K562 (cell line): ENCODE measurements around the gene ST3GAL5. TPM values are rescaled to one million over a fixed set of nuclear protein-coding genes. Genes with fewer than 3 reads are reported as not detected.
A peak's percentile ranks its signal among the peaks of the same experiment; 100 is the strongest.

Experiments
- CBFA2T2 ChIP-seq: fragments of 450-650 bp; conservative IDR thresholded peaks from 2 replicates; pipeline ENCODE4 v1.6.1; 2017; ENCODE audit warnings: mild to moderate bottlenecking
- CREB1 ChIP-seq, 2 experiments: sonication (generic) in 1 of 2; formaldehyde crosslinking in 1 of 2; IDR thresholded peaks; 2 replicates each; pipeline versions ENCODE4 v1.6.1 to v1.8.0; 2012 to 2022; ENCODE audit warnings: inconsistent platforms in 1 of 2, mild to moderate bottlenecking in 1 of 2, missing genetic modification reagents in 1 of 2, moderate library complexity in 1 of 2
- FOXK2 ChIP-seq, 2 experiments: fragments of 450-650 bp; IDR thresholded peaks in 1 of 2; conservative IDR thresholded peaks in 1 of 2; 2 replicates each; pipeline ENCODE4 v1.6.1; 2016; ENCODE audit warnings: low read depth in 2 of 2, mild to moderate bottlenecking in 1 of 2
- GTF2A2 ChIP-seq: IDR thresholded peaks from 2 replicates; pipeline ENCODE4 v1.6.1; 2016; ENCODE audit warnings: mild to moderate bottlenecking, missing genetic modification characterization, missing compliant biosample characterization
- HCFC1 ChIP-seq: IDR thresholded peaks from 2 replicates; pipeline ENCODE4 v1.6.1; 2012; ENCODE audit warnings: low read depth, low read length, improper control_type of control experiment
- HEY1 ChIP-seq: fragments of 250-450 bp; sonication (Bioruptor Pico); IDR thresholded peaks from 2 replicates; pipeline ENCODE4 v1.5.0; 2020; ENCODE audit warnings: mild to moderate bottlenecking, moderate library complexity, borderline replicate concordance
- NELFE ChIP-seq: IDR thresholded peaks from 2 replicates; pipeline ENCODE4 v1.6.1; 2011; ENCODE audit warnings: mild to moderate bottlenecking; ENCODE audit not compliant: insufficient read depth, insufficient read length
- NFRKB ChIP-seq: fragments of 450-650 bp; IDR thresholded peaks from 2 replicates; pipeline ENCODE4 v1.6.1; 2016; ENCODE audit warnings: low read depth
- PCBP1 ChIP-seq: fragments of 200-400 bp; formaldehyde crosslinking; IDR thresholded peaks from 2 replicates; pipeline ENCODE4 v1.6.1; 2018; ENCODE audit warnings: mild to moderate bottlenecking, low read depth, low read length; ENCODE audit not compliant: poor library complexity, severe bottlenecking
- PHTF2 ChIP-seq: fragments of 250-450 bp; sonication (Bioruptor Pico); IDR thresholded peaks from 2 replicates; pipeline ENCODE4 v1.5.0; 2021; ENCODE audit warnings: mild to moderate bottlenecking
- RBBP5 ChIP-seq: fragments of 200-600 bp; sonication (generic); IDR thresholded peaks from 2 replicates; pipeline ENCODE4 v1.6.1; 2012; ENCODE audit warnings: borderline replicate concordance, mild to moderate bottlenecking, low read length, control low read depth, inconsistent platforms; ENCODE audit not compliant: insufficient read depth, poor library complexity, severe bottlenecking
- TSC22D4 ChIP-seq: fragments of 450-650 bp; IDR thresholded peaks from 2 replicates; pipeline ENCODE4 v1.6.1; 2016; ENCODE audit warnings: missing genetic modification characterization, missing biosample characterization, control low read depth
- WHSC1 ChIP-seq: IDR thresholded peaks from one replicate; pipeline ENCODE4 v1.6.1; 2012; ENCODE audit warnings: low read length, control low read depth, inconsistent platforms
- ZBTB7A ChIP-seq: IDR thresholded peaks from 2 replicates; pipeline ENCODE4 v1.6.1; 2011; ENCODE audit warnings: low read depth, mild to moderate bottlenecking, low read length, moderate library complexity, borderline replicate concordance; ENCODE audit not compliant: control insufficient read depth
- ZNF239 ChIP-seq: fragments of 250-450 bp; sonication (Bioruptor Pico); IDR thresholded peaks from 2 replicates; pipeline ENCODE4 v1.4.0; 2020; ENCODE audit warnings: mild to moderate bottlenecking
- ZNF551 ChIP-seq: fragments of 250-450 bp; sonication (Bioruptor Pico); IDR thresholded peaks from 2 replicates; pipeline ENCODE4 v1.5.0; 2021; ENCODE audit warnings: mild to moderate bottlenecking, moderate library complexity
- polyA plus RNA-seq, 8 experiments: library from polyadenylated mRNA; depleted of rRNA in 4 of 8; stranded (reverse) in 5 of 8; unstranded in 3 of 8; fragments of >200 nt; fragmentation: Nextera tagmentation in 2 of 8; fragmentation: Illumina TruSeq in 1 of 8; extraction: Ambion mirVana in 2 of 8; extraction: Trizol in 1 of 8; gene quantifications; 2 replicates each; pipeline versions ENCODE4 v1.2.1 to v1.2.3, GENCODE V29; 2011 to 2014; ENCODE audit warnings: inconsistent platforms in 1 of 8, missing spikeins in 1 of 8
- total RNA-seq, 7 experiments: library from RNA; depleted of rRNA in 6 of 7; stranded (reverse); fragments of >200 nt in 6 of 7; fragmentation: Illumina TruSeq in 2 of 7; extraction: Trizol in 2 of 7; gene quantifications; 2 replicates each; pipeline versions ENCODE4 v1.2.1 to v1.2.3, GENCODE V29; 2011 to 2021; ENCODE audit warnings: low replicate concordance in 1 of 7
- TF ChIP-seq, protein P1 (sequence below), 2 experiments: fragments of 450-650 bp; IDR thresholded peaks; 2 replicates each; pipeline ENCODE4 v1.6.1; 2018; ENCODE audit warnings: mild to moderate bottlenecking in 2 of 2, low read depth in 1 of 2; ENCODE audit not compliant: partially characterized antibody in 2 of 2
- TF ChIP-seq, protein P2 (sequence below): fragments of 150-350 bp; conservative IDR thresholded peaks from 2 replicates; pipeline ENCODE4 v1.6.1; 2014; ENCODE audit warnings: low read length
- TF ChIP-seq, protein P3 (sequence below): sonication (generic); formaldehyde crosslinking; IDR thresholded peaks from 2 replicates; pipeline ENCODE4 v1.8.0; 2022; ENCODE audit warnings: mild to moderate bottlenecking, missing genetic modification reagents

ST3GAL5 gene
- total and polyA plus RNA-seq, 9 of the 15 experiments (the other 6 are each of a cell fraction or from before 2014, with no cell fraction given) = 1.6 to 10.0 (median 4.2) TPM

DNA sequence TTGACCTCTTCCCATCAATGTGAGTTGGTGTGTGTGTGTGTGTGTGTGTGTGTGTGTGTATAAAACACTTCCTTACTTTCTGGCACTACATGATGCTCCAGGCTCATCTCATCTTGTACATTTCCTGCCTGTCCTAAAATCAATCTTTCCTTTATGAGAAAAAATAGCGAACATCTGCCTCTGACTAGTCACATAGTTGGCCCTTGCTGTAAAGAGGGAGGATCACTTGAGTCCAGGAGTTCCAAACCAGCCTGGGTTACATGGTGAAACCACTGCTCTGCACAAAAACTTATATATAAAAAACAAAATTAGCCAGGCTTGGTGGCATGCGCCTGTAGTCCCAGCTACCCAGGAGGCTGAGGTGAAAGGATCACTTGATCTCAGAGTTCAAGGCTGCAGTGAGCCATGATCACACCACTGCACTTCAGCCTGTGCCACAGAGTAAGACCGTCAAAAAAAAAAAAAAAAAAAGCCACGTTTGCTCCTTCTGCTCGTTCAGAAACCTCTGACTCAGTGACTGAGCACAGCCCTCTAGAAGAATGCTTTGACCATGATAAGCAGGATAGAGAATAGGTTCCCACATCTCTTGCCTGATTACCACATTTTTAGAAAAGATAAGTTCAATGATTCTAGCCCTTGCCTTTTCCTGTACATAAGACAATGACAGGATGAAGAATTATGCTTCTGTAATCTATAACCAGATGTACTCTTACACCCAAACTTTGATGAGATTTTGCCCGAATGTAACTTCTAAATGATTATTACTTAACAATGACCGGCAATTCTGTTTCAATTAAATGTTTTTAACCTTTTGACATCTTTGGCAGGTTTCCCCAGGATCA, 45.2 kb upstream of the ST3GAL5 start (continued):
- TF ChIP-seq, protein P1, sequence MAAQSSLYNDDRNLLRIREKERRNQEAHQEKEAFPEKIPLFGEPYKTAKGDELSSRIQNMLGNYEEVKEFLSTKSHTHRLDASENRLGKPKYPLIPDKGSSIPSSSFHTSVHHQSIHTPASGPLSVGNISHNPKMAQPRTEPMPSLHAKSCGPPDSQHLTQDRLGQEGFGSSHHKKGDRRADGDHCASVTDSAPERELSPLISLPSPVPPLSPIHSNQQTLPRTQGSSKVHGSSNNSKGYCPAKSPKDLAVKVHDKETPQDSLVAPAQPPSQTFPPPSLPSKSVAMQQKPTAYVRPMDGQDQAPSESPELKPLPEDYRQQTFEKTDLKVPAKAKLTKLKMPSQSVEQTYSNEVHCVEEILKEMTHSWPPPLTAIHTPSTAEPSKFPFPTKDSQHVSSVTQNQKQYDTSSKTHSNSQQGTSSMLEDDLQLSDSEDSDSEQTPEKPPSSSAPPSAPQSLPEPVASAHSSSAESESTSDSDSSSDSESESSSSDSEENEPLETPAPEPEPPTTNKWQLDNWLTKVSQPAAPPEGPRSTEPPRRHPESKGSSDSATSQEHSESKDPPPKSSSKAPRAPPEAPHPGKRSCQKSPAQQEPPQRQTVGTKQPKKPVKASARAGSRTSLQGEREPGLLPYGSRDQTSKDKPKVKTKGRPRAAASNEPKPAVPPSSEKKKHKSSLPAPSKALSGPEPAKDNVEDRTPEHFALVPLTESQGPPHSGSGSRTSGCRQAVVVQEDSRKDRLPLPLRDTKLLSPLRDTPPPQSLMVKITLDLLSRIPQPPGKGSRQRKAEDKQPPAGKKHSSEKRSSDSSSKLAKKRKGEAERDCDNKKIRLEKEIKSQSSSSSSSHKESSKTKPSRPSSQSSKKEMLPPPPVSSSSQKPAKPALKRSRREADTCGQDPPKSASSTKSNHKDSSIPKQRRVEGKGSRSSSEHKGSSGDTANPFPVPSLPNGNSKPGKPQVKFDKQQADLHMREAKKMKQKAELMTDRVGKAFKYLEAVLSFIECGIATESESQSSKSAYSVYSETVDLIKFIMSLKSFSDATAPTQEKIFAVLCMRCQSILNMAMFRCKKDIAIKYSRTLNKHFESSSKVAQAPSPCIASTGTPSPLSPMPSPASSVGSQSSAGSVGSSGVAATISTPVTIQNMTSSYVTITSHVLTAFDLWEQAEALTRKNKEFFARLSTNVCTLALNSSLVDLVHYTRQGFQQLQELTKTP (IDR thresholded peaks at IDR 0.05; ENCODE audit: low read depth in 1 of 2, partially characterized antibody in 2 of 2) = peak; percentile 12 to 90
- TF ChIP-seq RBBP5 (no peak), NELFE (no peak), FOXK2 (conservative IDR thresholded peaks at IDR 0.05 in 1 of 2, IDR thresholded peaks at IDR 0.05 in 1 of 2; ENCODE audit: low read depth in 2 of 2) (0 out of 4 replicates have a peak, but pooled peaks have one; percentile 29 to 51), ZNF239 (peak; percentile 51; the same call in 1 of the 2 replicates), PCBP1 (no peak), WHSC1 (no peak), TSC22D4 (tag) (no peak), HEY1 (CRISPR knock-in tag) (no peak), NFRKB (no peak), GTF2A2 (no peak), ZBTB7A (no peak), ZNF551 (CRISPR knock-in tag) (no peak), CBFA2T2 (peak; percentile 99), CREB1 (IDR thresholded peaks at IDR 0.05) (peak; percentile 79), CREB1 (CRISPR knock-in tag; IDR thresholded peaks at IDR 0.05) (no peak), PHTF2 (CRISPR knock-in tag) (no peak), HCFC1 (no peak)
- TF ChIP-seq, protein P2, sequence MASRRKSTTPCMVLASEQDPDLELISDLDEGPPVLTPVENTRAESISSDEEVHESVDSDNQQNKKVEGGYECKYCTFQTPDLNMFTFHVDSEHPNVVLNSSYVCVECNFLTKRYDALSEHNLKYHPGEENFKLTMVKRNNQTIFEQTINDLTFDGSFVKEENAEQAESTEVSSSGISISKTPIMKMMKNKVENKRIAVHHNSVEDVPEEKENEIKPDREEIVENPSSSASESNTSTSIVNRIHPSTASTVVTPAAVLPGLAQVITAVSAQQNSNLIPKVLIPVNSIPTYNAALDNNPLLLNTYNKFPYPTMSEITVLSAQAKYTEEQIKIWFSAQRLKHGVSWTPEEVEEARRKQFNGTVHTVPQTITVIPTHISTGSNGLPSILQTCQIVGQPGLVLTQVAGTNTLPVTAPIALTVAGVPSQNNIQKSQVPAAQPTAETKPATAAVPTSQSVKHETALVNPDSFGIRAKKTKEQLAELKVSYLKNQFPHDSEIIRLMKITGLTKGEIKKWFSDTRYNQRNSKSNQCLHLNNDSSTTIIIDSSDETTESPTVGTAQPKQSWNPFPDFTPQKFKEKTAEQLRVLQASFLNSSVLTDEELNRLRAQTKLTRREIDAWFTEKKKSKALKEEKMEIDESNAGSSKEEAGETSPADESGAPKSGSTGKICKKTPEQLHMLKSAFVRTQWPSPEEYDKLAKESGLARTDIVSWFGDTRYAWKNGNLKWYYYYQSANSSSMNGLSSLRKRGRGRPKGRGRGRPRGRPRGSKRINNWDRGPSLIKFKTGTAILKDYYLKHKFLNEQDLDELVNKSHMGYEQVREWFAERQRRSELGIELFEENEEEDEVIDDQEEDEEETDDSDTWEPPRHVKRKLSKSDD = no peak
- TF ChIP-seq, protein P3, sequence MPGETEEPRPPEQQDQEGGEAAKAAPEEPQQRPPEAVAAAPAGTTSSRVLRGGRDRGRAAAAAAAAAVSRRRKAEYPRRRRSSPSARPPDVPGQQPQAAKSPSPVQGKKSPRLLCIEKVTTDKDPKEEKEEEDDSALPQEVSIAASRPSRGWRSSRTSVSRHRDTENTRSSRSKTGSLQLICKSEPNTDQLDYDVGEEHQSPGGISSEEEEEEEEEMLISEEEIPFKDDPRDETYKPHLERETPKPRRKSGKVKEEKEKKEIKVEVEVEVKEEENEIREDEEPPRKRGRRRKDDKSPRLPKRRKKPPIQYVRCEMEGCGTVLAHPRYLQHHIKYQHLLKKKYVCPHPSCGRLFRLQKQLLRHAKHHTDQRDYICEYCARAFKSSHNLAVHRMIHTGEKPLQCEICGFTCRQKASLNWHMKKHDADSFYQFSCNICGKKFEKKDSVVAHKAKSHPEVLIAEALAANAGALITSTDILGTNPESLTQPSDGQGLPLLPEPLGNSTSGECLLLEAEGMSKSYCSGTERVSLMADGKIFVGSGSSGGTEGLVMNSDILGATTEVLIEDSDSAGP (CRISPR knock-in tag) = no peak
